ENCODE results near the gene LARGE1. TPM values are rescaled to one million over a fixed set of nuclear protein-coding genes. Genes with fewer than 3 reads are reported as not detected.

Gene LARGE1
- total RNA-seq, 1 donor from 2014 or later = 195 TPM

- no peak for DNase-seq (ENCODE audit: low spot score, unreplicated experiment)
- no peaks in the 10 kb centered on the region for H3K9me3 Mint-ChIP-seq (ENCODE audit: low read depth)
- no peak overlapping the region for H3K27ac Mint-ChIP-seq
- no peaks in the 10 kb centered on the region for H3K27me3 Mint-ChIP-seq
- peaks cover 3% of the 10 kb centered on the region for H3K4me1 Mint-ChIP-seq (ENCODE audit: low read depth)
- TF ChIP-seq CTCF (IDR thresholded peaks at IDR 0.05; ENCODE audit: unreplicated experiment) = no peak
- H3K36me3 Mint-ChIP-seq (ENCODE audit: insufficient read depth) = no peaks in the 10 kb centered on the region
- H3K4me3 Mint-ChIP-seq (ENCODE audit: low read depth) = no peak overlapping the region
Observed at GRCh38 chr22:33957086-33957485, 36.8 kb upstream of the LARGE1 start.

GRCh38 chr22:33952776-33953175 is 32.5 kb upstream of the LARGE1 start:
- DNase-seq (ENCODE audit: low spot score, unreplicated experiment) = no peak
- Mint-ChIP-seq H3K27ac (no peak overlapping the region), H3K4me3 (ENCODE audit: low read depth) (no peak overlapping the region), H3K9me3 (ENCODE audit: low read depth) (no peaks in the 10 kb centered on the region), H3K36me3 (ENCODE audit: insufficient read depth) (no peaks in the 10 kb centered on the region), H3K27me3 (peaks cover under 1% of the 10 kb centered on the region), H3K4me1 (ENCODE audit: low read depth) (peaks cover 5% of the 10 kb centered on the region)
- TF ChIP-seq CTCF (IDR thresholded peaks at IDR 0.05; ENCODE audit: unreplicated experiment) = no peak

GRCh38 chr22:33940741-33941140 is 20.5 kb upstream of the LARGE1 start:
- Mint-ChIP-seq H3K4me1 (ENCODE audit: low read depth) (no peaks in the 10 kb centered on the region), H3K27me3 (peaks cover under 1% of the 10 kb centered on the region), H3K9me3 (ENCODE audit: low read depth) (peaks cover 3% of the 10 kb centered on the region), H3K27ac (no peak overlapping the region), H3K36me3 (ENCODE audit: insufficient read depth) (no peaks in the 10 kb centered on the region), H3K4me3 (ENCODE audit: low read depth) (no peak overlapping the region)
- TF ChIP-seq CTCF (IDR thresholded peaks at IDR 0.05; ENCODE audit: unreplicated experiment) = no peak
- no peak for DNase-seq (ENCODE audit: low spot score, unreplicated experiment)

- Mint-ChIP-seq H3K27me3 (peaks cover 26% of the 10 kb centered on the region), H3K36me3 (ENCODE audit: insufficient read depth) (no peaks in the 10 kb centered on the region), H3K27ac (no peak overlapping the region), H3K9me3 (ENCODE audit: low read depth) (no peaks in the 10 kb centered on the region), H3K4me3 (ENCODE audit: low read depth) (no peak overlapping the region), H3K4me1 (ENCODE audit: low read depth) (no peaks in the 10 kb centered on the region)
- no peak for TF ChIP-seq CTCF (IDR thresholded peaks at IDR 0.05; ENCODE audit: unreplicated experiment)
- DNase-seq (ENCODE audit: low spot score, unreplicated experiment) = no peak
Observed at GRCh38 chr22:33932997-33933396, 12.7 kb upstream of the LARGE1 start.

- Mint-ChIP-seq H3K27ac (no peak overlapping the region), H3K36me3 (ENCODE audit: insufficient read depth) (no peaks in the 10 kb centered on the region), H3K4me1 (ENCODE audit: low read depth) (no peaks in the 10 kb centered on the region), H3K27me3 (peaks cover 29% of the 10 kb centered on the region), H3K4me3 (ENCODE audit: low read depth) (no peak overlapping the region), H3K9me3 (ENCODE audit: low read depth) (no peaks in the 10 kb centered on the region)
- no peak for TF ChIP-seq CTCF (IDR thresholded peaks at IDR 0.05; ENCODE audit: unreplicated experiment)
- DNase-seq (ENCODE audit: low spot score, unreplicated experiment) = no peak
Observed at GRCh38 chr22:33931406-33931805, 11.1 kb upstream of the LARGE1 start.
